ENCODE results near the gene PTGDR.

The PTGDR gene

GRCh38 chr14:52262600-52262999 lies 4.9 kb upstream of the PTGDR start:
- no peak overlapping the region for H3K4me2 ChIP-seq
- H4K20me1 ChIP-seq, result no peaks in the 10 kb centered on the region
- H3K9me3 ChIP-seq, result peaks cover 44% of the 10 kb centered on the region
- no peak overlapping the region for H3K4me3 ChIP-seq
- TF ChIP-seq Cebpa-rat (IDR thresholded peaks at IDR 0.05), result no peak
- no peak overlapping the region for H3K9ac ChIP-seq
- H3K27ac ChIP-seq, result no peak overlapping the region
- H3K27me3 ChIP-seq, result peaks cover 10% of the 10 kb centered on the region
- peaks cover 4% of the 10 kb centered on the region; the same call in 1 of the 2 replicates for H3K36me3 ChIP-seq
- peaks cover 22% of the 10 kb centered on the region for H3K4me1 ChIP-seq

- peaks cover 22% of the 10 kb centered on the region for H3K4me1 ChIP-seq
- H3K4me3 ChIP-seq, result no peak overlapping the region
- H4K20me1 ChIP-seq, result no peaks in the 10 kb centered on the region
- no peak for TF ChIP-seq Cebpa-rat (IDR thresholded peaks at IDR 0.05)
- H3K9me3 ChIP-seq, result peaks cover 50% of the 10 kb centered on the region
- H3K9ac ChIP-seq, result no peak overlapping the region
- peaks cover 10% of the 10 kb centered on the region for H3K36me3 ChIP-seq
- H3K4me2 ChIP-seq, result no peak overlapping the region
- H3K27ac ChIP-seq, result no peak overlapping the region
- H3K27me3 ChIP-seq, result peaks cover 16% of the 10 kb centered on the region
Measured at GRCh38 chr14:52263190-52263589, 4.3 kb upstream of the PTGDR start.

GRCh38 chr14:52265253-52265652 lies 2.2 kb upstream of the PTGDR start:
- Histone ChIP-seq H3K36me3 (peaks cover 26% of the 10 kb centered on the region), H3K4me3 (0 out of 2 replicates have a peak overlapping the region, but pooled peaks have one; percentile 0), H3K9me3 (peaks cover 70% of the 10 kb centered on the region), H4K20me1 (no peaks in the 10 kb centered on the region), H3K9ac (no peak overlapping the region), H3K27me3 (peaks cover 37% of the 10 kb centered on the region), H3K27ac (peak overlapping the region; percentile 32; the same call in 1 of the 2 replicates), H3K4me2 (peak overlapping the region; percentile 57), H3K4me1 (peaks cover 22% of the 10 kb centered on the region)
- no peak for TF ChIP-seq Cebpa-rat (IDR thresholded peaks at IDR 0.05)

- peaks cover 26% of the 10 kb centered on the region for H3K36me3 ChIP-seq
- H3K9me3 ChIP-seq, result peaks cover 68% of the 10 kb centered on the region
- no peak overlapping the region for H3K27ac ChIP-seq
- no peak for TF ChIP-seq Cebpa-rat (IDR thresholded peaks at IDR 0.05)
- peaks cover 41% of the 10 kb centered on the region for H3K27me3 ChIP-seq
- H3K4me1 ChIP-seq, result peaks cover 22% of the 10 kb centered on the region
- no peak overlapping the region for H3K9ac ChIP-seq
- H4K20me1 ChIP-seq, result no peaks in the 10 kb centered on the region
- H3K4me2 ChIP-seq, result peak overlapping the region; percentile 57
- H3K4me3 ChIP-seq, result 0 out of 2 replicates have a peak overlapping the region, but pooled peaks have one; percentile 0
Measured at GRCh38 chr14:52266179-52266578, 1.3 kb upstream of the PTGDR start.

DNA sequence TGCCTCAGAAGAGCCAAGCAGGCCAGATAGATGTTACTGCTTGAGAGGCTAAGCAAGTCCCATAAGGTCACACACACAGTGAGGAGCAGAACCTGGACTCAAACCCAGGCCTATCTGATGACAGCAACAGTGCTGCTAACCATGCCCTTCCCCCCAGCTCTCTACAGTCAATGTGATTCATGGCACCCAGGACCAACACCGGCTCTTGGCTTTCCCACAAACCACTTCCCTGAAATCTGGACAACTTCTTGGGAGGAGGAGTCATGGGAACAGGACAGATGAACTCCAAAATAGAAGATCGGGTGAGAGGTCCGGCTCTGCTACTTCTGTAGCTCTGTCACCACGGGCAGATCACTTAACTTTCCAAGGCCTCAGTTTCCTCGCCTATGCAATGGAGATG lies 716 bp upstream of the PTGDR start:
- Histone ChIP-seq H3K9me3 (peaks cover 67% of the 10 kb centered on the region), H4K20me1 (no peaks in the 10 kb centered on the region), H3K27me3 (peaks cover 41% of the 10 kb centered on the region), H3K4me1 (peaks cover 22% of the 10 kb centered on the region), H3K27ac (no peak overlapping the region), H3K4me2 (peak overlapping the region; percentile 57; the same call in 1 of the 2 replicates), H3K9ac (no peak overlapping the region), H3K4me3 (no peak overlapping the region), H3K36me3 (peaks cover 26% of the 10 kb centered on the region)
- no peak for TF ChIP-seq Cebpa-rat (IDR thresholded peaks at IDR 0.05)

- H3K4me3 ChIP-seq, result peak overlapping the region; percentile 57
- H3K4me1 ChIP-seq, result peaks cover 22% of the 10 kb centered on the region
- no peak for TF ChIP-seq Cebpa-rat (IDR thresholded peaks at IDR 0.05)
- H3K9ac ChIP-seq, result no peak overlapping the region
- H3K9me3 ChIP-seq, result peaks cover 63% of the 10 kb centered on the region
- peaks cover 41% of the 10 kb centered on the region for H3K27me3 ChIP-seq
- H3K4me2 ChIP-seq, result no peak overlapping the region
- peaks cover 26% of the 10 kb centered on the region for H3K36me3 ChIP-seq
- H4K20me1 ChIP-seq, result no peaks in the 10 kb centered on the region
- no peak overlapping the region for H3K27ac ChIP-seq
Measured at GRCh38 chr14:52268279-52269061, 972 bp downstream of the PTGDR start.

DNA sequence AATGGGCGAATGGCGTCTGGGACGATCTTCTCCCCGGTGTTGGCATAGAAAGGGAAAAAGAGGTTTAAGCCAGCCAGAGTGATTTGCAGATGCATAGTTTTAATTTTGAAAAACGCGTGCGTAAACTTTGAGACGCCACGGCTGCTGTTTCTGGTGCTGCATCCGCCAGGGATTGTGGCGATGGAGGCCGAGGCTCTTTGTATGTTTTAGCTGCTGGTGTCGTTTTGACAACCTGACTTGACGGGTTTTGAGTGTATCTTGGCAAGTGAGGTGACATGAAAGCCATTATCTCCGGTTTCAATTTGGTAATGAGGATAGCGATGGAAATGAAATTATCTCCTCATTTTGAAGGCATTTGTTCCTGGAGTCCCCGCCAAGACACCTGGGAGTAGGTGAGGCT lies 1.6 kb downstream of the PTGDR start:
- H3K4me1 ChIP-seq, result peaks cover 22% of the 10 kb centered on the region
- H3K4me2 ChIP-seq, result no peak overlapping the region
- peaks cover 57% of the 10 kb centered on the region for H3K9me3 ChIP-seq
- H3K27me3 ChIP-seq, result peaks cover 41% of the 10 kb centered on the region
- H3K4me3 ChIP-seq, result peak overlapping the region; percentile 57
- TF ChIP-seq Cebpa-rat (IDR thresholded peaks at IDR 0.05), result no peak
- no peak overlapping the region for H3K27ac ChIP-seq
- no peaks in the 10 kb centered on the region for H4K20me1 ChIP-seq
- no peak overlapping the region for H3K9ac ChIP-seq
- H3K36me3 ChIP-seq, result peaks cover 26% of the 10 kb centered on the region

DNA sequence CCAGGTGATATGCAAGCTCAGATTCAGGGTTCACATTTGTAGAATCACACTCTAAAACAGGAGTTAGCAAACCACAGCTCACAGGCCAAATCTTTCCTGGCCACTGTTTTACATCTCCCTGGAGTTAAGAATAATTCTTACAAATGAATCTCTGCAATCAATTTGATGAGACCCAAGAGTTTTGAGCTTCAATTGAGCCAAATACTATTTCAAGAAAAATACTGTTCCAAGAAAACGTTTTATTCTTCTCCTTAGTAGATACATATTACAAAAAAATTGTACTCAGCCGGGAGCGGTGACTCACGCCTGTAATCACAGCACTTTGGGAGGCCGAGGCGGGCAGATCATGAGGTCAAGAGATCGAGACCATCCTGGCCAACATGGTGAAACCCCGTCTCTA lies 2.5 kb downstream of the PTGDR start:
- Histone ChIP-seq H3K27me3 (peaks cover 41% of the 10 kb centered on the region), H3K9me3 (peaks cover 48% of the 10 kb centered on the region), H4K20me1 (no peaks in the 10 kb centered on the region), H3K9ac (no peak overlapping the region), H3K4me3 (no peak overlapping the region), H3K27ac (no peak overlapping the region), H3K4me2 (no peak overlapping the region), H3K36me3 (peaks cover 26% of the 10 kb centered on the region), H3K4me1 (peaks cover 21% of the 10 kb centered on the region)
- TF ChIP-seq Cebpa-rat (IDR thresholded peaks at IDR 0.05), result no peak

- H3K9me3 ChIP-seq, result peaks cover 38% of the 10 kb centered on the region
- H3K4me2 ChIP-seq, result no peak overlapping the region
- H3K9ac ChIP-seq, result no peak overlapping the region
- no peak overlapping the region for H3K27ac ChIP-seq
- peaks cover 41% of the 10 kb centered on the region for H3K27me3 ChIP-seq
- H3K4me1 ChIP-seq, result peaks cover 5% of the 10 kb centered on the region
- H3K36me3 ChIP-seq, result peaks cover 26% of the 10 kb centered on the region
- H3K4me3 ChIP-seq, result no peak overlapping the region
- no peak for TF ChIP-seq Cebpa-rat (IDR thresholded peaks at IDR 0.05)
- H4K20me1 ChIP-seq, result no peaks in the 10 kb centered on the region
Measured at GRCh38 chr14:52271538-52271937, 4.0 kb downstream of the PTGDR start.

DNA sequence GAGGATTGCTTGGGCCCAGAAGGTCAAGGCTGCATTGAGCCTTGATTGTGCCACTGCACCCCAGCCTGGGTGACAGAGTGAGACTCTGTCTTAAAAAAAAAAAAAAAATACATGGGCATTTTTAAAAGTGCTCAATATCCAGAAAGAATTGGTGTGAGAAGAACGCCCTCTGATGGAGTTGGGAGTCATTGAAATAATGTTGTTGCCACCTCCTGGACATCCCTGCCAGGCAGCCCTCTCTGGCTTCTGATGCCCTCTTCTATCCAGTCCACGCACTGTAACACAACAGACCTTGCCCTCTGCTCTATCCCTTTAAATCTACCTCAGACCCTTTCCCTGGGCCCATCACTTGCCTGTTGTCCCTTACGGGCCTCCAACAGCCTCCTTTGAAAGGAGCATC lies 4.9 kb downstream of the PTGDR start:
- H3K9ac ChIP-seq, result no peak overlapping the region
- TF ChIP-seq Cebpa-rat (IDR thresholded peaks at IDR 0.05), result no peak
- H4K20me1 ChIP-seq, result no peaks in the 10 kb centered on the region
- H3K27ac ChIP-seq, result no peak overlapping the region
- H3K36me3 ChIP-seq, result peaks cover 25% of the 10 kb centered on the region
- peaks cover 30% of the 10 kb centered on the region for H3K9me3 ChIP-seq
- H3K27me3 ChIP-seq, result peaks cover 33% of the 10 kb centered on the region
- no peak overlapping the region for H3K4me3 ChIP-seq
- H3K4me1 ChIP-seq, result no peaks in the 10 kb centered on the region
- no peak overlapping the region for H3K4me2 ChIP-seq

Data from BLaER1 (cell line).